AG08396 (cell line): ENCODE data around the gene DBNDD2.

ENCODE experiments used
- DNase-seq: peaks from one replicate; pipeline ENCODE4 v3.0.0; 2012; ENCODE audit warnings: low spot score, mixed read lengths

The DBNDD2 gene

DNA sequence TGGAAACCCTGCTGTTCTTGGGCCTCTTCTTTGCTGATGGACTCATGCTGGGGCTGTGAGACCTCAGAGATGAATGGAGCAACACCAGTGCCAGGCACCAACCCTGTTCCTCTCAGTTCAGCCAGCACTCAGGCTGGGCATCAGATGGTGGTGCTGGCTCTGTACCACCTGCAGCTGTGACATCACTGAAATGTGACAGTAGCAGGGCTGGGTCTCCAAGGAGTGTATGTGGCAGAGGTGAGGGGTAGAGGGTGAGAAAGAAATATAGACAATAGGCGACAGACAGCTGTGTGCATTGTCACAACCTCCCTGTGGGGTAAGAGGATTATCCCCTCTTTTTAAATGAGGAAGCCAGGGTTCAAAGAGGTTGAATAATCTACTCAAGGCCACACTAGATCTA, 29.9 kb upstream of the DBNDD2 start, which contains the start of gene TP53TG5:
TSS of gene TP53TG5 (minus strand) at position 135 of the 400 bp plus-strand sequence. CDS start at position 46, 89 bp downstream.
- no peak for DNase-seq

DNA sequence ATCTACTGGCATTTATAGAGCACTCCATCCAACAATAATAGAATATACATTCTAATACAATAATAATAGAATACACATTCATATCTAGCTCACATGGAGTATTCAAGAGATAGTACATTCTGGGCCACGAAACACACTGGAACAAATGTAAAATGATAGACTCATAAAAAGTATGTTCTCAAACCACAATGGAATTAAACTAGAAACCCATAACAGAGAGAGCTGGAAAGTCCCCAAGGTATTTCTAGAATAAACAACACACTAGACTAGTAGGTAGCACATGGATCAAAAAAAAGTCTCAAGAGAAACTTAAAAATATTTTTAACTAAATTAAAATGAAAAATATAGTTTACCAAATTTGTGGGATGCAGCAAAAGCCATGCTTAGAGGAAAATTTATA, 20.8 kb upstream of the DBNDD2 start:
- DNase-seq, result no peak

GRCh38 chr20:45390931-45391330, 17.2 kb upstream of the DBNDD2 start:
- no peak for DNase-seq

- DNase-seq, result no peak
These were observed 16.5 kb upstream of the DBNDD2 start for GRCh38 chr20:45391559-45391958.

DNA sequence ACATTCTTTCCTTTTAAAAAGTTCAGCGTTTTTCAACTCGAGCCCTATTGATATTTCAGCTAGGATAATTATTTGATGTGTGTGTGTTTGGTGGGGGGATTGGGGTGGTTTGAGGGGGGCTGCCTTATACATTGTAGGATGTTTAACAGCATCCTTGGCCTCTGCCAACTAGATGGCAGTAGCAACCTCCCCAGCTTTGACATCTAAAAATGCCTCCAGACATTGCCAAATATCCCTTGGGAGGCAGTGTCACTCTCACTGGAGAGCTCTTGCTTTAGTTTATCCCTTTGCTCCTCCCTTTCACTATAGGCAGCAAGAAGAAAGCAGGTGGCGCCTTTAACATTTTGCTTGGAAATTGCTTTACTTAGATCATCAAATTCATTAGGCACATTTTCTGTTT, 15.4 kb upstream of the DBNDD2 start:
- no peak for DNase-seq

DNA sequence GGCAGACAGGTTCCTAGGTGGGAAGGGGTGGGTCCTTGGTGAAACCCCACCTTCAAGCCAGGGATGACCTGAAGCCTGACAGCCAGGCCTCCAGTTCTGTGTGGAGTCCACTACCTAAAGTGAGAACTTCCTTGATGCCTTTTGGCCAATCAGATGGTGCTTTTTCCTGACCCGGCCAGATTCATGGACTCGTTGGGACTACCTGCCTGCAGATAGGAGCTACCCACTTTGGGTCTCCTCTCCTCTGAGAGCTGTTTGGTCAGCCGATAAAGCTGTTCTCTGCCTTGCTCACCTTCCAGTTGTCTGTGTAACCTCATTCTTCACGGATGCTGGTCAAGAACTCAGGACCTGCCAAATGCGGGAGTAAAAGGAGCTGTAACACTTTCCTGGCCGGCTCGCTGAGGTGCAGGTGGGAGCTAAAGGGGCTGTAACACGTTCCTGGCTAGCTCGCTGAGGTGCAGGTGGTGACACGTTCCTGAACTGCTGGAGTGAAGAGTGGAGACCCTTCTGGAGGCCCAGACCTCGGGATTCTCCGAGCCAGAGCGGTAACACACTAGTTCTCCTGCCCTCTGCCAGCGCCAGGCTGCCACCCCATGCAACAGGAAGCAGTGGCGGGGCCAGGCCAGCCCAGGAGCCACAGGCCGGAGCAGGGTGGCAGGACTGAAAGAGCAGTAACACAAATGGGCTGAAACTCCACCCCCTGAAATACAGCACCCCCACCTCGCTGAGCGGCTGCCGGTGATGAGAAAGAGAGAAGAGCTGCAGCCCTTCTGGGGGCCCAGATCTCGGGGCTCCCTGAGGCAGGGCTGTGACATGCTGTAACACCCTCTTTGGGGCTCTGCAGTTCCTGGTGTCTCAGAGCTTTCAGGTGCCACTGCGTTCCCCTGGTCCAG, 13.6 kb upstream of the DBNDD2 start:
- no peak for DNase-seq

DNA sequence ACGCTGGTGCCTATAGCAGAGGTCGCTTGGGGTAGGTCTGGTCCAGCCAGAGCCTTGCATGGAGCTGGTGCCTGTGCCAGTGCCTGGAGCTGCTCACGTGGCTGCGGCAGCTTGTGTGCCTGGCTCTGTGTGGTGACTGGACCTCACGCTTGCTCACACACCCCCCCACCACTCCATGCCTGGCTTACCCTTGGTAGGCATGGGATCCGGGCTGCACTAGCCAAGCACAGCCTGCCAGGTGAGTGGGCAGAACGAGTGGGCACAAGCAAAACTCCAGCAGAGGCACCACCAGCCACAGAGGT, 13.0 kb upstream of the DBNDD2 start:
- no peak for DNase-seq

DNA sequence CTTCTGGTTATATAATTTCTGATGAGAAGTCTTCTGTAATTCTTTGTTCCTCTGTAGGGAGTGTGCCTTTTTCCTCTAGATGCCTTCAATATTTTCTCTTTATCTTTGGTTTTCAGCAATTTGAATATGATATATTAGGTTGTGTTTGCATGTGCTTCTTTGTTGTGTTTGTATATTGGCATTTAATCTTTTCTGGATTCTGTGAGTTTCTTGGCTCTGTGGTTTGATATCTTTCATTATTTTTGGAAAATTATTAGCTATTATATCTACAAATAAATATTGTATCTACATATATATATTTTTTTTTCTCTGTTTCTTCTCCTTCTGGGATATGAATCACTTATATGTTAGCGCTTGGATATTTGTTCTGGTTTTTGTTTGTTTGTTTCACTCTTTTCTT, 9.1 kb upstream of the DBNDD2 start:
- no peak for DNase-seq

DNA sequence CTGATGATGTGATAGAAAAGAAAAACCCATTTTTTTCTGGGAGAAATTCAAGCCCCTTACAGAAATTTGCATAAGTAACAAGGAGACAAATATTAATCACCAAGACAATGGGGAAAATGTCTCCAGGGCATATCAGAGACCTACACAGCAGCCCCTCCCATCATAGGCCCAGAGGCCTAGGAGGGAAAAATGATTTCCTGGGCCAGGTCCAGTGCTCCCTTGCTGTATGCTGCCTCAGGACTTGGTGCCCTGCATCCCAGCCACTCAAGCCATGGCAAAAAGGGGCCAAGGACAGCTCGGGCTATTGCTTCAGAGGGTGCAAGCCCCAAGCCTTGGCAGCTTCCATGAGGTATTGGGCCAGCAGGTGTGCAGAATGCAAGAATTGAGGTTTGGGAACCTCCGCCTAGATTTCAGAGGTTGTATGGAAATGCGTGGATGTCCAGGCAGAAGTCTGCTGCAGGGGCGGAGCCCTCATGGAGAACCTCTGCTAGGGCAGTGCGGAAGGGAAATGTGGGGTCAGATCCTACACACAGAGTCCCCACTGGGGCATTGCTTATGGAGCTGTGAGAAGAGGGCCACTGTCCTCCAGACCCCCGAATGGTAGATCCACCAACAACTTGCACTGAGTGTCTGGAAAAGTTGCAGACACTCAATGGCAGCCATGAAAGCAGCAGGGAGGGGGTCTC, 7.6 kb upstream of the DBNDD2 start:
- no peak for DNase-seq

GRCh38 chr20:45402946-45403345, 5.1 kb upstream of the DBNDD2 start:
- peak; percentile 32 for DNase-seq

DNA sequence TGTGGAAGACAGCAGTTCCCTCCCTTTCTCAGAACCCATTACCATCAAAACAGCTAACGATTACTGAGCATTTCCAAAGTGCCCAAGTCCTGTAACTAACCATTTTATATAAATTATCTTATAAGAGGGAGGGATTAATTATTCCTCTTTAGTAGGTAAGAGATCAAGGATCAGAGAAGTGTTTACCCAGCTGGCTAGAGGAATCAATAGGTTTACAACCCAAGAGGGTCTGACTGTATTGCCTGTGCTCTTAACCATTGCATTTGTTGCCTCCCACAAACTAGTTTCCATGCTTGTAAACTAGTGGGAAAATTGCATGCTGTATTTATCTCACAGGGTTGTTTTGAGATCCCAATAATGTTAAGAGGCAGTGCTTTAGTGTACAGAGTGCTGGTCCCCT, 3.7 kb upstream of the DBNDD2 start:
- no peak for DNase-seq

- peak; percentile 47 for DNase-seq
These were observed 2.4 kb upstream of the DBNDD2 start for GRCh38 chr20:45405571-45406259.

DNA sequence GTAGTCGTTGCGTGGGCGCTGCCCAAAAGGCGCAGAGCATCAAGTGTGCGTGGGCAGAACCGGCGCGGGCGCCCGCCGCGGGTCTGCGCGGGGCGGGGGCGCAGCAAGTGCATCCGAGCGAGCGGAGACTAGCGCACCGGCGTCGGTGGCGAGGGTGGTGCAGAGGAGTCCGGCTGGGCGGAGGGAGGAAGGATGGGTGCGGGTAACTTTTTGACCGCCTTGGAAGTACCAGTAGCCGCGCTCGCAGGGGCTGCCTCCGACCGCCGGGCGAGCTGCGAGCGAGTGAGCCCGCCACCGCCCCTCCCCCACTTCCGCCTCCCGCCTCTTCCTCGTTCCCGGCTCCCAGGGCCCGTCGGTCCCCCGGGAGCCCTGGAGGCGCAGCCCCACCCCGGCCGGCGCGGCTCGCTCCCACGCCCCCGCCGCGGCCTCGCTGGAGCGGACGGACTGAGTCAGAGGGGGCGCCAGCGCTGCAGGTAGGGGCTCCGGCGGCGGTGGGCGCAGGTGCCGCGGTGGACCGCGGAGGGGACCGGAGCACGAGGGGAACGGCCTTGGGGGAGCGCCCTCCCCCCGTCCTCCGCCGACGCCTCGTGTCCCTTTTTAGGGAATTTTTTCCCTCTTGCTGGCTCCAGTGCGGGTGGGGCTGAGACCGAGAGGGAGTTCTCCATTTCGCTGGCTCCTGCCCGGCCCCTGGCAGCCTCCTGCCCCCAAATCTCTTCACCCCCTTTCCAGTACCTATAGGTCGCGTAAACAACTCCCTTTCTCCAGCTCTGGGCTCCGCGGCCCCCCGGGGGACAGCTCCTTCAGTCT, 1.6 kb upstream of the DBNDD2 start:
- DNase-seq, result peak; percentile 70

GRCh38 chr20:45407067-45407745, 883 bp upstream of the DBNDD2 start:
- DNase-seq, result peak; percentile 52

- DNase-seq, result no peak
These were observed 641 bp downstream of the DBNDD2 start for GRCh38 chr20:45408646-45409213.

DNA sequence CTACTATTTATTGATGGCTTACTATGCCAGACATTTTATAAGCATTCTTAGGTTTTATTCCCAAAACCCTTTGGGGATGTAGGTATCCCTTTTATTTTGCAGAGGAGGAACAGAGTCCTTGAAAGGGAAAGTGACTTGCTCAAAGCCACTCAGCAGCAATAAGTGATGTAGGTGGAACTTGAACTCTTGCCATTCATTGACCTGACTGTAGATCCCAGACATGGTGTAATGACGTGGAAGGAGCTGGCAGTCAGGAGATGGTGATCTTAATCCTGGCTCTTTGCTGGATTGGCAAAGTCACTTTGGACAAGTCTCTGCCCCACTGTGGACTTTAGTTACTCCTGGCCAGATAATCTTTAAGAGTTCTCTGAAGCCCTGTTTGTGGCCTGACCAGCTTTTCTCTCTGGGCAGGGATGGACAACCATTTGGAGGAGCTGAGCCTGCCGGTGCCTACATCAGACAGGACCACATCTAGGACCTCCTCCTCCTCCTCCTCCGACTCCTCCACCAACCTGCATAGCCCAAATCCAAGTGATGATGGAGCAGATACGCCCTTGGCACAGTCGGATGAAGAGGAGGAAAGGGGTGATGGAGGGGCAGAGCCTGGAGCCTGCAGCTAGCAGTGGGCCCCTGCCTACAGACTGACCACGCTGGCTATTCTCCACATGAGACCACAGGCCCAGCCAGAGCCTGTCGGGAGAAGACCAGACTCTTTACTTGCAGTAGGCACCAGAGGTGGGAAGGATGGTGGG, 1.6 kb downstream of the DBNDD2 start:
- no peak for DNase-seq

DNA sequence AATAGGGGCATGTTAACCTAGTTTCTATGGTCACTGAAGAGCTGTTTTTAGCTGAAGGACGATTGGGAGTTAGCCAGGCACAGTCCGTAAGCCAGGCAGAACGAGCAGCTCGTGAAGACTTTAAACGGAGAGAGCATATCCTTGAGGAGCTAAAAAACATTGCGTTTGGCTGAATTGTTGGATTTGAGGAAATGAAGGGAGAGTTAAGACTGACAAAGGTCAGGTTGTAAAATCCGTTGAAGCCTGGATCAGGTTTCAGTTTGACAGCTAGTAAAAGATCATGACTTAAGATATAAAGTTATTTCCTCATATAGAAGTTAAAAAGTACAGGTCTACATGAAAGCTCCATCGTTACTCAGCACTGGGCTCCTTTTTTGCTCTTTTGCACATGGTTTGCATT, 2.8 kb downstream of the DBNDD2 start:
- DNase-seq, result no peak

- DNase-seq, result no peak
These were observed 4.6 kb downstream of the DBNDD2 start for GRCh38 chr20:45412653-45413052.

GRCh38 chr20:45413479-45413878, 5.4 kb downstream of the DBNDD2 start:
- no peak for DNase-seq
